LHCN-M2 (cell line): Measurements from ENCODE around the gene CAPN5. TPM values are rescaled to one million over a fixed set of nuclear protein-coding genes. Genes with fewer than 3 reads are reported as not detected.
A peak's percentile ranks its signal among the peaks of the same experiment; 100 is the strongest.

Experiments used
- DNase-seq: peaks from one replicate; pipeline ENCODE4 v3.0.0-alpha.2; 2012; ENCODE audit warnings: low read depth
- total RNA-seq: library from RNA; depleted of rRNA; stranded (reverse); fragments of >200 nt; gene quantifications from 2 replicates; pipeline ENCODE4 v1.2.3, GENCODE V29; 2014

CAPN5 gene
- total RNA-seq, 1 experiment from 2014 or later: 42.5 TPM

GRCh38 chr11:77117492-77117891 lies 50.7 kb downstream of the CAPN5 start:
- no peak for DNase-seq

- DNase-seq: no peak
Observed at GRCh38 chr11:77118086-77118485, 51.3 kb downstream of the CAPN5 start.

- no peak for DNase-seq
Observed at GRCh38 chr11:77118971-77119370, 52.2 kb downstream of the CAPN5 start.

GRCh38 chr11:77119531-77119936 lies 52.8 kb downstream of the CAPN5 start:
- no peak for DNase-seq

GRCh38 chr11:77120571-77120970 lies 53.8 kb downstream of the CAPN5 start:
- DNase-seq: no peak

- DNase-seq: no peak
Observed at GRCh38 chr11:77121096-77121640, 54.4 kb downstream of the CAPN5 start.

GRCh38 chr11:77121876-77122575 lies 55.3 kb downstream of the CAPN5 start:
- DNase-seq: no peak

- DNase-seq: no peak
Observed at GRCh38 chr11:77122576-77123212, 55.9 kb downstream of the CAPN5 start.

- no peak for DNase-seq
Observed at GRCh38 chr11:77123591-77123990, 56.8 kb downstream of the CAPN5 start.

GRCh38 chr11:77124041-77124440 lies 57.3 kb downstream of the CAPN5 start:
- DNase-seq: no peak

GRCh38 chr11:77124488-77124887 lies 57.7 kb downstream of the CAPN5 start:
- DNase-seq: no peak

- no peak for DNase-seq
Observed at GRCh38 chr11:77125191-77125590, 58.4 kb downstream of the CAPN5 start.

- no peak for DNase-seq
Observed at GRCh38 chr11:77125695-77126094, 58.9 kb downstream of the CAPN5 start.

- DNase-seq: no peak
Observed at GRCh38 chr11:77126156-77126775, 59.5 kb downstream of the CAPN5 start.

GRCh38 chr11:77126861-77127234 lies 60.1 kb downstream of the CAPN5 start:
- DNase-seq: no peak

- peak; percentile 52 for DNase-seq
Observed at GRCh38 chr11:77127235-77127911, 60.6 kb downstream of the CAPN5 start.

- peak; percentile 71 for DNase-seq
Observed at GRCh38 chr11:77127920-77128691, 61.3 kb downstream of the CAPN5 start, which contains the start of gene MYO7A. MYO7A (plus strand) TSS chr11:77128246; CDS start chr11:77130635, 2,389 bp downstream.

GRCh38 chr11:77129069-77129841 lies 62.5 kb downstream of the CAPN5 start:
- DNase-seq: no peak

GRCh38 chr11:77129842-77130756 lies 63.3 kb downstream of the CAPN5 start:
- DNase-seq: no peak
